WTC11 (cell line): Measurements from ENCODE around the gene KIAA0232. TPM values are rescaled to one million over a fixed set of nuclear protein-coding genes. Genes with fewer than 3 reads are reported as not detected.

Experiments
- ATAC-seq: fragments of 200-7000 bp; cut with Tn5 transposase; 2 replicates; pipeline ENCODE4 v1.10.0; 2021; ENCODE audit warnings: mild to moderate bottlenecking, moderate library complexity
- CTCF ChIA-PET: fragments of 300-600 bp; sonication (Branson Sonifier 250); formaldehyde crosslinking; loops from one replicate; lab custom pipeline; 2021; ENCODE audit warnings: antibody characterized with exemption; lab: Charles Lee
- POLR2A ChIA-PET: fragments of 350-600 bp; sonication (Branson Sonifier 250); formaldehyde crosslinking; loops from one replicate; lab custom pipeline; 2021; ENCODE audit warnings: antibody characterized with exemption; lab: Charles Lee
- DNase-seq: peaks from one replicate; pipeline ENCODE4 v3.0.0; 2021; ENCODE audit warnings: low spot score
- H3K27ac Mint-ChIP-seq: 2 replicates; pipeline ENCODE4 v1.8.0; 2021; ENCODE audit warnings: mixed read lengths
- H3K27me3 Mint-ChIP-seq: 2 replicates; pipeline ENCODE4 v1.8.0; 2021; ENCODE audit warnings: low read depth, mild to moderate bottlenecking, moderate library complexity, mixed read lengths
- H3K36me3 Mint-ChIP-seq: 2 replicates; pipeline ENCODE4 v1.8.0; 2021; ENCODE audit warnings: mixed read lengths
- H3K4me1 Mint-ChIP-seq: 2 replicates; pipeline ENCODE4 v1.8.0; 2022; ENCODE audit warnings: mixed read lengths
- H3K4me3 Mint-ChIP-seq: 2 replicates; pipeline ENCODE4 v1.8.0; 2021; ENCODE audit warnings: mild to moderate bottlenecking, moderate library complexity, mixed read lengths
- H3K9me3 Mint-ChIP-seq: 2 replicates; pipeline ENCODE4 v1.8.0; 2021; ENCODE audit warnings: mixed read lengths
- ATF2 ChIP-seq: sonication (generic); formaldehyde crosslinking; IDR thresholded peaks from 2 replicates; pipeline ENCODE4 v1.8.1; 2022; ENCODE audit warnings: low read depth, missing genetic modification reagents, borderline replicate concordance
- ELF4 ChIP-seq: sonication (generic); formaldehyde crosslinking; IDR thresholded peaks from 2 replicates; pipeline ENCODE4 v1.8.1; 2022; ENCODE audit warnings: low read depth, mild to moderate bottlenecking, moderate library complexity, missing genetic modification reagents
- ETV6 ChIP-seq: sonication (generic); formaldehyde crosslinking; IDR thresholded peaks from 2 replicates; pipeline ENCODE4 v1.8.1; 2022; ENCODE audit warnings: mild to moderate bottlenecking, missing genetic modification reagents
- FOXJ3 ChIP-seq: sonication (generic); formaldehyde crosslinking; IDR thresholded peaks from 2 replicates; pipeline ENCODE4 v1.9.0; 2021; ENCODE audit warnings: missing genetic modification reagents, mild to moderate bottlenecking, borderline replicate concordance
- FOXP4 ChIP-seq: sonication (generic); formaldehyde crosslinking; IDR thresholded peaks from 2 replicates; pipeline ENCODE4 v1.8.0; 2022; ENCODE audit warnings: mild to moderate bottlenecking, missing genetic modification reagents
- GRHL2 ChIP-seq: fragments of 250-450 bp; sonication (Bioruptor Pico); IDR thresholded peaks from 2 replicates; pipeline ENCODE4 v1.8.0; 2022; ENCODE audit warnings: mild to moderate bottlenecking, moderate library complexity; ENCODE audit not compliant: insufficient replicate concordance, severe bottlenecking
- JAZF1 ChIP-seq: fragments of 250-450 bp; sonication (Bioruptor Pico); IDR thresholded peaks from 2 replicates; pipeline ENCODE4 v1.9.0; 2021; ENCODE audit warnings: moderate library complexity, mild to moderate bottlenecking, inconsistent platforms
- MXD4 ChIP-seq: fragments of 250-450 bp; sonication (Bioruptor Pico); IDR thresholded peaks from 2 replicates; pipeline ENCODE4 v1.8.0; 2021; ENCODE audit warnings: mild to moderate bottlenecking, moderate library complexity, borderline replicate concordance
- TEAD1 ChIP-seq: sonication (generic); formaldehyde crosslinking; IDR thresholded peaks from 2 replicates; pipeline ENCODE4 v1.8.0; 2022; ENCODE audit warnings: mild to moderate bottlenecking, missing genetic modification reagents
- TEAD4 ChIP-seq: sonication (generic); formaldehyde crosslinking; IDR thresholded peaks from 2 replicates; pipeline ENCODE4 v1.8.0; 2022; ENCODE audit warnings: mild to moderate bottlenecking, missing genetic modification reagents
- USF1 ChIP-seq: sonication (generic); formaldehyde crosslinking; IDR thresholded peaks from 2 replicates; pipeline ENCODE4 v1.8.0; 2022; ENCODE audit warnings: mild to moderate bottlenecking, missing genetic modification reagents
- ZNF138 ChIP-seq: sonication (generic); formaldehyde crosslinking; conservative IDR thresholded peaks from 2 replicates; pipeline ENCODE4 v1.8.1; 2022; ENCODE audit warnings: mild to moderate bottlenecking, moderate library complexity, missing genetic modification reagents
- ZNF219 ChIP-seq: sonication (generic); formaldehyde crosslinking; IDR thresholded peaks from 2 replicates; pipeline ENCODE4 v1.8.0; 2023; ENCODE audit warnings: missing genetic modification reagents, mild to moderate bottlenecking, borderline replicate concordance
- ZNF396 ChIP-seq: fragments of 250-450 bp; sonication (Bioruptor Pico); IDR thresholded peaks from 2 replicates; pipeline ENCODE4 v1.8.0; 2021; ENCODE audit warnings: mild to moderate bottlenecking, moderate library complexity, borderline replicate concordance
- ZNF423 ChIP-seq: fragments of 250-450 bp; sonication (Bioruptor Pico); IDR thresholded peaks from 2 replicates; pipeline ENCODE4 v2.1.2; 2022; ENCODE audit warnings: mild to moderate bottlenecking, moderate library complexity
- ZNF671 ChIP-seq: fragments of 250-450 bp; sonication (Bioruptor Pico); IDR thresholded peaks from 2 replicates; pipeline ENCODE4 v1.8.0; 2021; ENCODE audit warnings: mild to moderate bottlenecking
- ZSCAN18 ChIP-seq: fragments of 250-450 bp; sonication (Bioruptor Pico); IDR thresholded peaks from 2 replicates; pipeline ENCODE4 v2.1.2; 2022; ENCODE audit warnings: mild to moderate bottlenecking, moderate library complexity
- total RNA-seq: library from RNA; stranded (reverse); gene quantifications from 3 replicates; pipeline ENCODE4 v1.2.3, GENCODE V29; 2021

The KIAA0232 gene
- total RNA-seq, 1 experiment from 2014 or later, result 23.2 TPM

GRCh38 chr4:6859543-6859942, 77.0 kb downstream of the KIAA0232 start:
- ATAC-seq, result no peak
- TF ChIP-seq ATF2, result no peak
- TF ChIP-seq GRHL2 (CRISPR knock-in tag), result no peak
- no peak for TF ChIP-seq JAZF1
- no peak for TF ChIP-seq ZNF671
- no peak for TF ChIP-seq ZSCAN18 (CRISPR knock-in tag)
- no peak for TF ChIP-seq ZNF423
- TF ChIP-seq USF1 (CRISPR knock-in tag), result no peak
- TF ChIP-seq, all 79 proteins: peak for 0
- DNase-seq, result no peak
- H3K4me1 Mint-ChIP-seq, result no peaks in the 10 kb centered on the region
- H3K36me3 Mint-ChIP-seq, result peaks cover 34% of the 10 kb centered on the region
- ChIA-PET CTCF (interaction anchor here (0.9 to 1.2 kb wide), 2 partner anchors 14 to 140 kb away, joined by 4 to 7 read pairs; no protein-coding TSS in a partner anchor), POLR2A (interaction anchor here (0.6 kb wide), 1 partner anchor 142 kb away, joined by 3 read pairs; no protein-coding TSS in a partner anchor)
- H3K27me3 Mint-ChIP-seq, result no peaks in the 10 kb centered on the region
- H3K9me3 Mint-ChIP-seq, result no peaks in the 10 kb centered on the region
- H3K4me3 Mint-ChIP-seq, result no peak overlapping the region
- H3K27ac Mint-ChIP-seq, result 0 out of 2 replicates have a peak overlapping the region, but pooled peaks have one; percentile 42

GRCh38 chr4:6868386-6868785, 85.9 kb downstream of the KIAA0232 start:
- Mint-ChIP-seq H3K27ac (no peak overlapping the region), H3K27me3 (no peaks in the 10 kb centered on the region), H3K4me1 (no peaks in the 10 kb centered on the region), H3K9me3 (no peaks in the 10 kb centered on the region), H3K4me3 (no peak overlapping the region), H3K36me3 (peaks cover 12% of the 10 kb centered on the region)
- no peak for ATAC-seq
- ChIA-PET CTCF (interaction anchor here (1.1 kb wide), 1 partner anchor 202 kb away, joined by 4 read pairs; no protein-coding TSS in a partner anchor), POLR2A (no interaction called here)
- DNase-seq, result no peak
- no peak for TF ChIP-seq FOXP4 (CRISPR knock-in tag)

- H3K4me3 Mint-ChIP-seq, result no peak overlapping the region
- DNase-seq (no peak), ATAC-seq (no peak)
These were observed 87.4 kb downstream of the KIAA0232 start for GRCh38 chr4:6869944-6870343.

More at GRCh38 chr4:6869944-6870343, 87.4 kb downstream of the KIAA0232 start:
- Mint-ChIP-seq H3K27me3 (no peaks in the 10 kb centered on the region), H3K27ac (no peak overlapping the region; the same call in 1 of the 2 replicates), H3K36me3 (peaks cover 11% of the 10 kb centered on the region), H3K4me1 (no peaks in the 10 kb centered on the region), H3K9me3 (no peaks in the 10 kb centered on the region)
- CTCF ChIA-PET, result no interaction called here
- POLR2A ChIA-PET, result no interaction called here
- TF ChIP-seq ETV6 (CRISPR knock-in tag), result no peak
- no peak for TF ChIP-seq ZNF219 (CRISPR knock-in tag)
- TF ChIP-seq JAZF1, result no peak
- TF ChIP-seq ZSCAN18 (CRISPR knock-in tag), result no peak
- no peak for TF ChIP-seq ELF4
- TF ChIP-seq ZNF138 (CRISPR knock-in tag), result no peak
- no peak for TF ChIP-seq FOXJ3 (CRISPR knock-in tag)
- TF ChIP-seq TEAD1 (CRISPR knock-in tag), result no peak
- TF ChIP-seq ZNF396 (CRISPR knock-in tag), result no peak
- no peak for TF ChIP-seq ATF2
- no peak for TF ChIP-seq MXD4 (CRISPR knock-in tag)
- no peak for TF ChIP-seq TEAD4 (CRISPR knock-in tag)
- TF ChIP-seq, all 79 proteins: peak for 0
